ENCODE measurements around the gene PLA2G4F. TPM values are rescaled to one million over a fixed set of nuclear protein-coding genes. Genes with fewer than 3 reads are reported as not detected.

The PLA2G4F gene
- total RNA-seq, 1 donor from 2014 or later: 3.5 TPM

Small RNAs within 50 kb of the gene (microRNA-seq; reads per million reads assigned to microRNA genes)
- 50.2 reads per million, percentile 44 among the genes with 10 or more reads in this experiment for gene MIR627

Other genes starting within 250 kb of the PLA2G4F start
- 55.5 TPM for gene EHD4, start 184.1 kb downstream of the PLA2G4F start, total RNA-seq
- 0.05 TPM for gene PLA2G4E, start 135.6 kb downstream of the PLA2G4F start, total RNA-seq
- gene PLA2G4D, start 62.1 kb downstream of the PLA2G4F start, total RNA-seq: not detected
- gene VPS39, start 51.7 kb upstream of the PLA2G4F start, total RNA-seq: 43.0 TPM
- 16.3 TPM for gene GANC, start 116.6 kb upstream of the PLA2G4F start, total RNA-seq
- 19.0 TPM for gene TMEM87A, start 116.8 kb upstream of the PLA2G4F start, total RNA-seq
- gene CAPN3, start 202.9 kb upstream of the PLA2G4F start, total RNA-seq: 3.4 TPM

Data from Right ventricle myocardium inferior (tissue), 1 donor.